Stimulated activated CD8-positive, alpha-beta memory T cell treated with anti-CD3 and anti-CD28 coated beads, Interleukin-4, amount 100 ng/mL, for 48 hours (primary cell): ENCODE data around the gene GRM4.

Experiments
- DNase-seq: peaks from one replicate; pipeline ENCODE4 v3.0.0-alpha.2; 2020

The GRM4 gene

GRCh38 chr6:34157236-34157830 is 11.4 kb upstream of the GRM4 start:
- DNase-seq, result no peak

DNA sequence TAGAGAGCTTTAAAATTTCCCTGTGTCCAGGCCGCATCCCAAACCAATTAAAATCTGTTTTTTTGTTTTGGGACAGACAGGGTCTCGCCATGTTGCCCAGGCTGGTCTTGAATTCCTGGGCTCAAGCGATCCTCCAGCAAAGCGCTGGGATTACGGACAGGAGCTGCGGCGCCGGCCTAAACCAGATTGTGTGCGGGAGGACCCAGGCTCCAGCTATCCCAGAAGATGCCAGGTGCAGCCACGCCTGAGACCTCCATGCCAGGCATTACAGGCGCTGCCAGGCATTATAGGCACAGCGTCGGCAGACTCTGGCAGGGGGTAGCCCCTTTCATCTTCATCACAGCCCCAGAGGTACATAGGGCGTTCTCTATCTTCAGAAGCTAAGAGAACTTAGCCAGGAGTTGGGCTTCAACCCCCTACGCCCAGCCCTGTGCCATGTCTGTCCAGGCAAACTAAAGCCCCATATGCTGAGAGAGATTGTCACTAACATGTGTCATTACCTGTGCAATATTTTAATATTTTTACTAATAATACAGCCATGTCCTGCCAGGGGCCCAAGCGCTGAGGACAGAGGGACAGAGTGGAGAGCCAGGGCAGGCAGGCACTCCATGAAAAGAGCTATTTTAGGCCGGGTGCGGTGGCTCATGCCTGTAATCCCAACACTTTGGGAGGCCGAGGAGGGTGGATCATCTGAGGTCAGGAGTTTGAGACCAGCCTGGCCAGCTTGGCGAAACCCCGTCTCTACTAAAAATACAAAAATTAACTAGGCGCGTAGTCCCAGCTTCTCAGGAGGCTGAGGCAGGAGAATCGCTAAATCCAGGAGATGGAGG is 9.8 kb upstream of the GRM4 start:
- no peak for DNase-seq

DNA sequence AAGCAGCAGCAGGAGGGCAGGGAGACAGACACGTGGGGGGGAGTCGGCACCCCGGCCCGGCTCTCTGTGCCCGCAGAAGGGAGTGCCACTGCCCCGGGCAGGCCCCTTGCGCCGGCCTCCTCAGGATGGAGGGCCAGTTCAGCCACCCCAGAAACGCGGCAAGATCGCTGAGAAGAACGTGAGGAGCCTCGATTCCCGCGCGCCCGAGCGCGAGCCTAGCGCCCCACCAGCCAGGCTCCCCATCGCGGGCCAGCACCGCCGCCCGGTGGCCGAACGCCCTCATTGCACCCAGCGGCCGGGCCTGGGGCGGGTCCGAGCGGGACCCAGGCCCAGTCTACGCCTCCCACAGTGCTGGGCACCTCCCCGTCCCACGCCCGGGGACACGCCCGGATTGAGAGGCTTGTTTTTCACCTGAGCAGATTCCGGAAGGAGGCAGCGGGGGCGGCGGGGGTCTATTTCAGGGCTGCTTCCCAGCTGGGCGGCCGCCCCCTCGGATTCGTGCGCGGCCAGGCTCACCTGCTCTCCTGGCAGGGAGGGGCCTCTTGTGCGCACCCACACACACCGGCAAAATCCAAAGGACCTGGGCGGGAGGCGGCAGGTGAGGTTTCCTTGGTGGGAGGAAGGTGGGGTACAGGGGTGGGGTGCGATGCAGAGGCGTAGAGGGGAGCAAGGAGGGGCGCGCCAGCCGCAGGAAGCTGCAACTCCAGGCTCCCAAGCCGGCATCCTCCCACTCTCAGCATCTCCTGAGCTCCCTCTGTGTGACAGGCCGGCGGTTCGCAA is 9.0 kb upstream of the GRM4 start:
- peak; percentile 84 for DNase-seq

- no peak for DNase-seq
These were observed 7.1 kb upstream of the GRM4 start for GRCh38 chr6:34152806-34153520.

DNA sequence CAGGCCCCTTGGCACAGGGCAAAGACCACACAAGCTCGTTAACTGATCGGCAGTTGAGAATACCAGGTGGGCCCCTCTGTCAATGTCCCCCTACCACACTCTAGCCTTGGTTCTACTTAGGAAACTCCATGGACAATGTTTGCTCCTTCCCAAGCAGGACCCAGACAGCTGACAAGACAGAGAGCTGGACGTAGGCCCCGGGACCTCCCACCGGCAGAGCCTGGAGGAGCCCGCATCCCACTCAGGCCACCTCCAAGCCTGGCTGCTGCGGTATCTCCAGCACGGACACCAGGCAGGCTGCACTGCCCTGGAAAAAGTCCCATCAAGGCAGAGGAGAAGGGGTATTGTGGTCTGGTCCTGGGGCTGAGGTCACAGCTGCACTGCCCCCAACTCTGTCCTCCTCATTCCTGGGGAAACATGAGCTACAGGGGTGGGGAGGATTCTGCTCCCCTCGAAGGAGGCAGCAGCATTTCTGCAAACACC is 6.2 kb upstream of the GRM4 start:
- DNase-seq, result no peak

- no peak for DNase-seq
These were observed 5.6 kb upstream of the GRM4 start for GRCh38 chr6:34151321-34152041.

- no peak for DNase-seq
These were observed 4.9 kb upstream of the GRM4 start for GRCh38 chr6:34150766-34151165.

GRCh38 chr6:34149831-34150400 is 4.0 kb upstream of the GRM4 start:
- DNase-seq, result no peak

DNA sequence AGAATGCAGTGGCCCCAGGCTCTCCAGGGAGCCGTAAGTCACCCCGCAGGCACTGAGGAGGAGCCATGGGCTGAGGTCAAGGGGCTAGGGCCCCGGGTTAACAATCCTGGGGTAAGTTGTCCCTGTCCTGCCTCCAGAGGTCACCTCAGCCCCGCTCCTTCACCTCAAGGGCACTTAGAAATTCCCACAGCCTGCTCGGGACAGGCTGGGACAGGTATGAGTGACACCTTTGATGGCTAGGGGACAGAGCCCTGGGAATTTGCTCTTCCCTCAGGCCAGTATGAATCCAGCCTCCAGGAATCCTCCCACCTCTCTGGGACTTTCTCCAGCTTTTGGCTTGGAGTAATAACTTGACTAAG is 3.5 kb upstream of the GRM4 start:
- no peak for DNase-seq

GRCh38 chr6:34148631-34149451 is 3.0 kb upstream of the GRM4 start:
- no peak for DNase-seq

- DNase-seq, result no peak
These were observed 2.2 kb upstream of the GRM4 start for GRCh38 chr6:34147906-34148630.

- DNase-seq, result no peak
These were observed 1.1 kb upstream of the GRM4 start for GRCh38 chr6:34146801-34147592.

GRCh38 chr6:34145161-34146020 is 496 bp downstream of the GRM4 start:
- DNase-seq, result peak; percentile 39

GRCh38 chr6:34144581-34145160 is 1.2 kb downstream of the GRM4 start:
- no peak for DNase-seq

- peak; percentile 69 for DNase-seq
These were observed 1.9 kb downstream of the GRM4 start for GRCh38 chr6:34143884-34144580.

GRCh38 chr6:34143196-34143883 is 2.5 kb downstream of the GRM4 start:
- no peak for DNase-seq
